Tibial nerve (tissue), 4 donors: ENCODE measurements around the gene APPL1.

Experiments
- CTCF ChIP-seq, 5 experiments: fragments of 200-600 bp in 3 of 5; fragments of 450-650 bp in 2 of 5; sonication (generic) in 3 of 5; IDR thresholded peaks; one replicate each; pipeline ENCODE4 v1.5.1; 2016 to 2019; ENCODE audit warnings: antibody characterized with exemption in 5 of 5, mild to moderate bottlenecking in 3 of 5, moderate library complexity in 2 of 5
- EP300 ChIP-seq, 2 donors: sonication (generic); formaldehyde crosslinking; IDR thresholded peaks; one replicate each; pipeline ENCODE4 v1.6.1; 2017; ENCODE audit warnings: antibody characterized with exemption in 2 of 2, mild to moderate bottlenecking in 1 of 2

- TF ChIP-seq CTCF (IDR thresholded peaks at IDR 0.05) (no peak), EP300 (IDR thresholded peaks at IDR 0.05) (no peak)
Observed at GRCh38 chr3:57292897-57293526, 65.5 kb downstream of the APPL1 start.
